GM13977 (cell line): ENCODE measurements around the gene TLR2.

ENCODE experiments used
- DNase-seq: peaks from one replicate; pipeline ENCODE4 v3.0.0; 2012; ENCODE audit warnings: low spot score
- in situ Hi-C: fragments of 300-500 bp; cut with MboI; formaldehyde crosslinking; loops from one replicate; pipeline ENCODE4 v1.12.0; 2022; ENCODE audit warnings: low sequenced_read_pairs, low pct_unique_long_range_greater_than_20kb, mixed read lengths, inconsistent platforms; ENCODE audit not compliant: unreplicated experiment
- TF ChIP-seq, protein P1 (sequence below): IDR thresholded peaks from 2 replicates; pipeline ENCODE4 v1.5.1; 2012; ENCODE audit warnings: mild to moderate bottlenecking, control low read depth; ENCODE audit not compliant: insufficient read depth; ENCODE audit errors: extremely low read depth, missing control alignments

TLR2 gene

GRCh38 chr4:153733751-153734448, 49.8 kb downstream of the TLR2 start:
- in situ Hi-C loops: no loop called here
- DNase-seq: no peak

DNA sequence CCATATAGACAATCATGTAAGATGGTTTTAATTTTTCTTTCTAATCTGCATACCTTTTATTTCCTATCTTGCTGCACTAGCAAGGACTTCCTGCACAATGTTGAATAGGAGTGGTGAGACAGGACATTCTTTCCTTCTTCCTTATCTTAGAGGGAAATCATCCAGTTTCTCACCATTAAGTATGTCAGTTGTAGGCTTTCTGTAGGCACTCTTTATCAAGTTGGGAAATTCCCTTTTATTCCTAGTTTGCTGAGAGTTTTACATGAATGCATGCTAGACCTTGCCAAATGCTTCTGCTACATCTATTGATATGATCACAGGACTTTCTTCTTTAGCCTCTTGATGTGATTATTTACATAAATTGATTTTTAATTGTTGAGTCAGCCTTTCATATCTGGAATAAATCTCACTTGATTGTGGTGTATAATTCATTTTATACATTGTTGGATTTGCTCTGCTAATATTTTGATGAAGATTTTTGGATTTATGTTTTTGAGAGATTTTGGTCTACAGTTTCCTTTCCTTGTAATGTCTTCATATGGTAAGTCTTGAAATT, 51.9 kb downstream of the TLR2 start:
- DNase-seq: no peak
- in situ Hi-C loops: no loop called here
- TF ChIP-seq, protein P1, sequence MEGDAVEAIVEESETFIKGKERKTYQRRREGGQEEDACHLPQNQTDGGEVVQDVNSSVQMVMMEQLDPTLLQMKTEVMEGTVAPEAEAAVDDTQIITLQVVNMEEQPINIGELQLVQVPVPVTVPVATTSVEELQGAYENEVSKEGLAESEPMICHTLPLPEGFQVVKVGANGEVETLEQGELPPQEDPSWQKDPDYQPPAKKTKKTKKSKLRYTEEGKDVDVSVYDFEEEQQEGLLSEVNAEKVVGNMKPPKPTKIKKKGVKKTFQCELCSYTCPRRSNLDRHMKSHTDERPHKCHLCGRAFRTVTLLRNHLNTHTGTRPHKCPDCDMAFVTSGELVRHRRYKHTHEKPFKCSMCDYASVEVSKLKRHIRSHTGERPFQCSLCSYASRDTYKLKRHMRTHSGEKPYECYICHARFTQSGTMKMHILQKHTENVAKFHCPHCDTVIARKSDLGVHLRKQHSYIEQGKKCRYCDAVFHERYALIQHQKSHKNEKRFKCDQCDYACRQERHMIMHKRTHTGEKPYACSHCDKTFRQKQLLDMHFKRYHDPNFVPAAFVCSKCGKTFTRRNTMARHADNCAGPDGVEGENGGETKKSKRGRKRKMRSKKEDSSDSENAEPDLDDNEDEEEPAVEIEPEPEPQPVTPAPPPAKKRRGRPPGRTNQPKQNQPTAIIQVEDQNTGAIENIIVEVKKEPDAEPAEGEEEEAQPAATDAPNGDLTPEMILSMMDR: no peak

More at GRCh38 chr4:153733751-153734448, 49.8 kb downstream of the TLR2 start:
- TF ChIP-seq, protein P1: no peak

DNA sequence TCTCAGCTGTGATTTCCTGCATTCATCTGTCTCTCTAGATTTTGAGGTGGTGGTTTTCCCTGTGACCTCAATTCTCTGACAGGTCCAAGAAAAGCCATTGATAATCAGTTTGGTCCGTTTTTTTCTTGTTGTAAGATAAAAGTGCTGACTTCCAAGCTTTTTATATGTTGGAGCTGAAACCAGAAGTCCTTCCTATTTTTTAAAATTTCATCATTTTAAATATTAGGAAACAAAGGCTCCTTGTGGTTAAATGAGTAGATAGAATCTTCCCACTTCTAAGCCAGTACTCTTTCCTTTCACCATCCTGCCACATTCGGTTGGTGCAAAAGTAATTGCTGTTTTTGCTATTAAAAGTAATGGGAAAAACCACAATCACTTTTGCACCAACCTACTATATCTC, 57.5 kb downstream of the TLR2 start:
- DNase-seq: no peak
- TF ChIP-seq, protein P1: no peak
- in situ Hi-C loops: no loop called here

DNA sequence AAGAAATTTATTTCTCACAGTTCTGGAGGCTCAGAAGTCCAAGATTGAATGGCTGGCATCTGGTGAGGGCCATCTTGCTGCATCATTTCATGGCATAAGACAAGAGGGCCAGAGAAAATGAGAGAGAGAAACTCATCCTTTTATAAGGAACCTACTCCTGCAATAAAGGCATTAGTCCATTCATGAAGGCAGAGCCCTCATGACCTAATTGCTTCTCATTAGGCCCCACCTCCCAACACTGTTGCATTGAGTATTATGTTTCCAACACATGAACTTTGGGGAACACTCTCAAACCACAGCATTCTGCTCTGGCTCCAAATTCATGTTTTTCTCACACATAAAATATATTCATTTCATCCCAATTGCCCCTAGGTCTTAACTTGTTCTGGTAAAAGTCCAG, 61.6 kb downstream of the TLR2 start:
- TF ChIP-seq, protein P1: no peak
- in situ Hi-C loops: no loop called here
- no peak for DNase-seq

DNA sequence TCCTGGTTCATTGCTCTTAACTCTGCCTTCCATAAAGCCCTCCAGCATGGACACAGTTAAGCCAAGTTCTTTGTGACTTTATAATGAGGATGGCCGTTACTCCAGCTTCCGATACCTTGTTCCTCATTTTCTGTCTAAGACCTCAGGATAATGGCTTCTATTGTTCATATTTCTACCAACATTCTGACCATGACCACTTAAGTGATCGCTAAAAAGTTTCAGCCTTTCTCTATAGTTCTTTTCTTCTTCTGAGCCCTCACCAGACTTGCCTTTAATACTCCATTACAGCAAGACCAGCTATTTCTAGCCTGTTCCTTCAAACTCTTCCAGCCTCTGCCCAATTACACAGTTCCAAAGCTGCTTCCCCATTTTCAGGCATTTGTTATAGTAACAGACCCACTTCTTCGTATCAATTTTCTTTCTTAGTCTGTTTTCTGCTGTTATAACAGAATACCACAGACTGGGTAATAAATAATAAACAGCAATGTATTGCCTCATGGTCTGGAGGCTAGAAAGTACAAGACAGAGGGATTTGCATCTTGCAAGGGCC, 63.4 kb downstream of the TLR2 start:
- TF ChIP-seq, protein P1: no peak
- DNase-seq: no peak
- in situ Hi-C loops: no loop called here

DNA sequence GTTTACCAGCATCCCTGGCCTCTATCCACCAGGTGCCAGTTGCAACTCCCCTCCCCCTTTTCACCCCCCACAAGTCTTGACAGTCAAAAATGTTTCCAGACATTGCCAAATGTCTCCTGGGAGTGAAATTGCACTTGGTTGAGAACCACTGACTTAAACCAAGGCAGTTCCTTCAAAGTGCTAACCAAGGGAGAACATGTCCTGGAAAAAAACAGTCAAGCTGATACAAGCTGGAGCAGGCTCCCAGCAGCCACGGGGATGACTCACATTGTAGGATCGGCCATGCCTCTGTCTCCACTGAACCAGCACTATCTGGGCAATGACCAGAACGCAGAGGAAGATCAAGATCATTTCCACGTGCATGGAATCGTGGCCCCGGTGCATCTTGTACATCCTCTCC, 64.3 kb downstream of the TLR2 start:
- DNase-seq: no peak
- TF ChIP-seq, protein P1: no peak
- in situ Hi-C loops: no loop called here
